ENCODE results near the gene SF3A2.
"Not testable (repeated sequence)": the region's sequence is repeated elsewhere in the genome, so short reads cannot be mapped to it uniquely, and the experiment has no call there.

Gene SF3A2

DNA sequence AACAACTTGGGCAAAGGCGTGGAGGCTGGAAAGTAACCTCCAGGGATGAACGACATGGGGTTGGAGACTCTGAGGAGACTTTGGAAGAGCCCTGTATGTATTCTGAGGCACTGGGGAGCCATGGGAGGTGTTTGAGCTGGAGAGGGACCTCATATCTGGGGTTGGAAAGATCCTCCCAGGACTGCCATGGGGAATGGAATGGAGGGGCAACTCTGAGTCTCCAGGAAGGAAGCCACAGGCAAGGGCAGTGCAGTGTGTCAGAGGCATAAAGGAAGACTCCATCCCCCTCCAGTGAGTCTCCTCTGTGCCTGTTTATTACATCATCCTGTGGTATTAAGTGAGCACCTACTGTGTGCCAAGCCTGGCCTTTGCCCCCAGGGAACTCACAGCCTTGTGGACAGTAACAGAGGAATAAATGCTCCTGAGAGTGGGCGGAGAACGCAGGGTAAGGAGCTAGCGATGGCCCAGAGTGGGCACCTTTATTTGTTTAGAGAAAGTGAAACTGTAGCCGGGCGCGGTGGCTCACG is 37.6 kb downstream of the SF3A2 start:
- H3K9ac ChIP-seq (ENCODE audit: low read length), result no peak overlapping the region
- peaks cover 21% of the 10 kb centered on the region for H3K36me3 ChIP-seq (ENCODE audit: control insufficient read depth, insufficient read depth, low read length)
- H3K4me3 ChIP-seq (ENCODE audit: low read depth, low read length), result peak overlapping the region; percentile 16; the same call in 1 of the 2 replicates
- H3K27ac ChIP-seq (ENCODE audit: low read depth, low read length), result no peak overlapping the region
- no peaks in the 10 kb centered on the region for H3K27me3 ChIP-seq (ENCODE audit: control insufficient read depth, insufficient read depth, low read length)
- H3K9me3 ChIP-seq (ENCODE audit: control insufficient read depth, insufficient read depth, low read depth, low read length), result no peaks in the 10 kb centered on the region
- peaks cover 18% of the 10 kb centered on the region for H3K4me1 ChIP-seq (ENCODE audit: control insufficient read depth, insufficient read depth, low read length)

- Histone ChIP-seq H3K27me3 (ENCODE audit: control insufficient read depth, insufficient read depth, low read length) (no peaks in the 10 kb centered on the region), H3K27ac (ENCODE audit: low read depth, low read length) (no peak overlapping the region), H3K9ac (ENCODE audit: low read length) (no peak overlapping the region), H3K36me3 (ENCODE audit: control insufficient read depth, insufficient read depth, low read length) (peaks cover 21% of the 10 kb centered on the region), H3K4me3 (ENCODE audit: low read depth, low read length) (no peak overlapping the region), H3K4me1 (ENCODE audit: control insufficient read depth, insufficient read depth, low read length) (peaks cover 18% of the 10 kb centered on the region), H3K9me3 (ENCODE audit: control insufficient read depth, insufficient read depth, low read depth, low read length) (no peaks in the 10 kb centered on the region)
These were observed 38.4 kb downstream of the SF3A2 start for GRCh38 chr19:2274931-2275535.

- H3K27ac ChIP-seq (ENCODE audit: low read depth, low read length), result no peak overlapping the region
- no peak overlapping the region for H3K4me3 ChIP-seq (ENCODE audit: low read depth, low read length)
- peaks cover 21% of the 10 kb centered on the region for H3K36me3 ChIP-seq (ENCODE audit: control insufficient read depth, insufficient read depth, low read length)
- H3K9ac ChIP-seq (ENCODE audit: low read length), result no peak overlapping the region
- no peaks in the 10 kb centered on the region for H3K27me3 ChIP-seq (ENCODE audit: control insufficient read depth, insufficient read depth, low read length)
- peaks cover 18% of the 10 kb centered on the region for H3K4me1 ChIP-seq (ENCODE audit: control insufficient read depth, insufficient read depth, low read length)
- no peaks in the 10 kb centered on the region for H3K9me3 ChIP-seq (ENCODE audit: control insufficient read depth, insufficient read depth, low read depth, low read length)
These were observed 39.2 kb downstream of the SF3A2 start for GRCh38 chr19:2275588-2276428.

- Histone ChIP-seq H3K4me3 (ENCODE audit: low read depth, low read length) (no peak overlapping the region), H3K27me3 (ENCODE audit: control insufficient read depth, insufficient read depth, low read length) (no peaks in the 10 kb centered on the region), H3K27ac (ENCODE audit: low read depth, low read length) (no peak overlapping the region), H3K4me1 (ENCODE audit: control insufficient read depth, insufficient read depth, low read length) (peaks cover 16% of the 10 kb centered on the region), H3K36me3 (ENCODE audit: control insufficient read depth, insufficient read depth, low read length) (peaks cover 14% of the 10 kb centered on the region), H3K9ac (ENCODE audit: low read length) (no peak overlapping the region), H3K9me3 (ENCODE audit: control insufficient read depth, insufficient read depth, low read depth, low read length) (no peaks in the 10 kb centered on the region)
These were observed 39.9 kb downstream of the SF3A2 start for GRCh38 chr19:2276429-2276986.

DNA sequence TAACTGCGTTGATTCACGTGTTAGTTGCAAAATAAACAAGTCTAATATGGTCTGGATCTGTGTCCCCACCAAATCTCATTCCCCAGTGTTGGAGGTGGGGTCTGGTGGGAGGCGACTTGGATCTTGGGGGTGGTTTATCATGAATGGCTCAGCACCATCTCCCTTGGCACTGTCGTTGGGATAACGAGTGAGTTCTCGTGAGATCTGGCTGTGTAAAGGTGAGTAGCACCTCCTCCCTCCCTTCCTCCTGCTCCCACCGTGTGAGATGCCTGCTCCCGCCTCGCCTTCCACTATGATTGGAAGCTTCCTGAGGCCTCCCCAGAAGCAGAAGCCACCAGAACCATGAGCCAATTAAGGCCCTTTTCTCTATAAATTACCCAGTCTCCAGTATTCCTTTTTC is 40.5 kb downstream of the SF3A2 start:
- H3K27me3 ChIP-seq (ENCODE audit: control insufficient read depth, insufficient read depth, low read length), result peaks cover 5% of the 10 kb centered on the region
- peaks cover 11% of the 10 kb centered on the region; the same call in 1 of the 2 replicates for H3K4me1 ChIP-seq (ENCODE audit: control insufficient read depth, insufficient read depth, low read length)
- no peak overlapping the region for H3K27ac ChIP-seq (ENCODE audit: low read depth, low read length)
- no peak overlapping the region for H3K4me3 ChIP-seq (ENCODE audit: low read depth, low read length)
- peaks cover 9% of the 10 kb centered on the region for H3K36me3 ChIP-seq (ENCODE audit: control insufficient read depth, insufficient read depth, low read length)
- no peak overlapping the region for H3K9ac ChIP-seq (ENCODE audit: low read length)
- no peaks in the 10 kb centered on the region for H3K9me3 ChIP-seq (ENCODE audit: control insufficient read depth, insufficient read depth, low read depth, low read length)

- 0 out of 2 replicates have a peak, but pooled peaks cover 2% of the 10 kb centered on the region for H3K36me3 ChIP-seq (ENCODE audit: control insufficient read depth, insufficient read depth, low read length)
- H3K9me3 ChIP-seq (ENCODE audit: control insufficient read depth, insufficient read depth, low read depth, low read length), result no peaks in the 10 kb centered on the region
- peaks cover 4% of the 10 kb centered on the region; the same call in 1 of the 2 replicates for H3K4me1 ChIP-seq (ENCODE audit: control insufficient read depth, insufficient read depth, low read length)
- no peak overlapping the region for H3K27ac ChIP-seq (ENCODE audit: low read depth, low read length)
- peaks cover 17% of the 10 kb centered on the region for H3K27me3 ChIP-seq (ENCODE audit: control insufficient read depth, insufficient read depth, low read length)
- H3K9ac ChIP-seq (ENCODE audit: low read length), result no peak overlapping the region
- H3K4me3 ChIP-seq (ENCODE audit: low read depth, low read length), result no peak overlapping the region
These were observed 42.0 kb downstream of the SF3A2 start for GRCh38 chr19:2278459-2279158.

DNA sequence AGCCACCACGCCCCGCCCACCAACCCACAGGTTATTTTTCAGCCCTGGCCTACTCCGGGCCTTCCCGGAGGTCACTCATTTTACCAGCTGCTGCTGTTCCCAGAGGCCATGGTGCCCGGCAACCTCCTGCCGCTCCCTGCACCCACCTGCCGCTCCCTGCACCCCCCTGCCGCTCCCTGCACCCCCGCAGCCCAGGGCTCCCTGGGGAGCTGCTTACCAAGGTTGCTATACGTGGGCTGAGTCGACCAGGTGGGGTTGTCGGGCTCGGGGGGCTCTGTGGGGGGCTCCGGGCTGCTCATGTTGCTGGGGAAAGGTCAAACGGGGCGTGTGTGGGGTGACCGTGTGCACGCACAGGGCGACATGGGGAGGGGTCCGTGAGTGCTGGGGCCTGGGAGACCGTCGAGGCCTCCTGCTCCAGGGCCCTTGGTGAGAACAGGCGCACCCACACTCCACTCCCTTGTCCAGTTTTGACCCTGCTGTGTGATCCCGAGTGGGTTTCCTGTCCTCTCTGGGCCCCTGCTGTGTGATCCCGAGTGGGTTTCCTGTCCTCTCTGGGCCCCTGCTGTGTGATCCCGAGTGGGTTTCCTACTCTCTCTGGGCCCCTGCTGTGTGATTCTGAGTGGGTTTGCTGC is 44.1 kb downstream of the SF3A2 start:
- no peak overlapping the region for H3K27ac ChIP-seq (ENCODE audit: low read depth, low read length)
- H3K9me3 ChIP-seq (ENCODE audit: control insufficient read depth, insufficient read depth, low read depth, low read length), result no peaks in the 10 kb centered on the region
- peaks cover 21% of the 10 kb centered on the region for H3K27me3 ChIP-seq (ENCODE audit: control insufficient read depth, insufficient read depth, low read length)
- H3K36me3 ChIP-seq (ENCODE audit: control insufficient read depth, insufficient read depth, low read length), result no peaks in the 10 kb centered on the region
- no peak overlapping the region for H3K9ac ChIP-seq (ENCODE audit: low read length)
- no peaks in the 10 kb centered on the region for H3K4me1 ChIP-seq (ENCODE audit: control insufficient read depth, insufficient read depth, low read length)
- H3K4me3 ChIP-seq (ENCODE audit: low read depth, low read length), result no peak overlapping the region

DNA sequence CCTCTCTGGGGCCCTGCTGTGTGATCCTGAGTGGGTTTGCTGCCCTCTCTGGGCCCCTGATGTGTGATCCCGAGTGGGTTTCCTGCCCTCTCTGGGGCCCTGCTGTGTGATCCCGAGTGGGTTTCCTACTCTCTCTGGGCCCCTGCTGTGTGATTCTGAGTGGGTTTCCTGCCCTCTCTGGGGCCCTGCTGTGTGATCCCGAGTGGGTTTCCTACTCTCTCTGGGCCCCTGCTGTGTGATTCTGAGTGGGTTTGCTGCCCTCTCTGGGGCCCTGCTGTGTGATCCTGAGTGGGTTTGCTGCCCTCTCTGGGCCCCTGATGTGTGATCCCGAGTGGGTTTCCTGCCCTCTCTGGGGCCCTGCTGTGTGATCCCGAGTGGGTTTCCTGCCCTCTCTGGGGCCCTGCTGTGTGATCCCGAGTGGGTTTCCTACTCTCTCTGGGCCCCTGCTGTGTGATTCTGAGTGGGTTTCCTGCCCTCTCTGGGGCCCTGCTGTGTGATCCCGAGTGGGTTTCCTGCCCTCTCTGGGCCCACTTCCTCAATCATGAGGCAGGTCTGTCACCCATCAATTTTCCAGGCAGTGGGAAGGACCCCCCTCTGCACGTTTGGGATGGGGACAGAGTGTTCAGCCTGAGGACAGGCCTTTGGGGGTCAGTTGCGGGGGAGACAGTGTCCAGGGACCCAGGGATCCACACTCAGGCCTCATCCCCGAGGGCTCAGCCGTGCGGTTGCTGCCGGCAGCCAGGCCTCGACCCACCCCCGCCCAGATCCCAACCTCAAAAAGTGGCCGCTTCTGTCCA is 44.8 kb downstream of the SF3A2 start:
- H3K36me3 ChIP-seq (ENCODE audit: control insufficient read depth, insufficient read depth, low read length); H3K4me1 ChIP-seq (ENCODE audit: control insufficient read depth, insufficient read depth, low read length); H3K9ac ChIP-seq (ENCODE audit: low read length); H3K27ac ChIP-seq (ENCODE audit: low read depth, low read length); H3K9me3 ChIP-seq (ENCODE audit: control insufficient read depth, insufficient read depth, low read depth, low read length): not testable (repeated sequence)
- Histone ChIP-seq H3K27me3 (ENCODE audit: control insufficient read depth, insufficient read depth, low read length) (peaks cover 28% of the 10 kb centered on the region), H3K4me3 (ENCODE audit: low read depth, low read length) (peak overlapping the region; percentile 63)

DNA sequence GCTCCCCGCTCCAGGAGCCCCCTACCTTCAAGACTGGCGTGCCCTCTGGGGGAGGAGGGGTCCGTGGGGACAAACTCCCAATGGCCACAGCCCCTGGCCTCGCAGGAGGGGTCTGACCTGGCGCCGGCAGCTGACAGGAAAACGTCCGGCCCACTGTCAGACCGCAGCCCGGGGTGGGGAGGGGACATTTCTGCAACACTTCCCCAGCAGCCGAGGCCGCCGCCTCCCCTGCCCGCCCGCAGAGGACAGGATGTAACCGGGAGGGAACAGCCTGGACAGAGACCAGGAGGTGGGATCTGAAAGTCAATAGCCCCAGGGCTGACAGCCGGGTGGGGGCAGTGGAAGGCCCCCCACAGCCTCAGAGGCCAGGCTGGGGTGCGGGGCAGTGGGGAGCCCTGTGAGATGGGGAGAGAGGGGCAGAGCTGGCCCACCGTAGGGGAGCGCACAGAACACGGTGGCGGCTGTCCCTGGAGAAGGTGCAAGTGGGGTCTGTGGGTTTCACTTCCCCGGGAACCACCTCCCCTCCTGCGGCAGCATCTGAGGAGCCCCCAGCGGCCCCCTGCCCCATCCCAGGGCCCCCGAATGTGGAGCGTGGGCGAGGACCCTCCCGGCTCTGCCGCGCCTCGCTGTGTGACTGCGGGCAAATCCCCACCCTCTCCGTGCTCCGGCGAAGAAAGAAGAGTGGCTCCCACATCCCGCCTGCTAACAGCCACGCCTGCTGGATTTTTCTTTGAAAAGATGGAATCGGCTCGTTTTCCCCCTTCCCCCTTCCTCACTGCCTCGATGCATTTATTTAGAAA is 45.6 kb downstream of the SF3A2 start, which contains the start of gene PEAK3:
TSS of gene PEAK3 (minus strand) at position 114 of the 800 bp plus-strand sequence. CDS start 1,244 bp downstream, outside the sequence.
- peak within 1 kb of the TSS; percentile 63 for H3K4me3 ChIP-seq (ENCODE audit: low read depth, low read length)
- H3K36me3 ChIP-seq (ENCODE audit: control insufficient read depth, insufficient read depth, low read length), result no peaks in the 10 kb centered on the region
- peaks cover 35% of the 10 kb centered on the region for H3K27me3 ChIP-seq (ENCODE audit: control insufficient read depth, insufficient read depth, low read length)
- no peak within 1 kb of the TSS for H3K9ac ChIP-seq (ENCODE audit: low read length)
- H3K9me3 ChIP-seq (ENCODE audit: control insufficient read depth, insufficient read depth, low read depth, low read length), result no peaks in the 10 kb centered on the region
- H3K27ac ChIP-seq (ENCODE audit: low read depth, low read length), result no peak within 1 kb of the TSS
- no peaks in the 10 kb centered on the region for H3K4me1 ChIP-seq (ENCODE audit: control insufficient read depth, insufficient read depth, low read length)

All from HUES6 (cell line).